Measurements from ENCODE around the gene RPL15. TPM values are rescaled to one million over a fixed set of nuclear protein-coding genes. Genes with fewer than 3 reads are reported as not detected.

Gene RPL15
- 1,000 to 10,000 TPM; 2,108 to 2,164 TPM for total RNA-seq

GRCh38 chr3:23916886-23917678 is at the start of gene RPL15, which contains the start of gene NKIRAS1:
TSS of gene RPL15 (plus strand) at chr3:23917132. CDS start at chr3:23917860, 728 bp downstream.
TSS of gene NKIRAS1 (minus strand) at chr3:23916990. CDS start at chr3:23910904, 6,086 bp downstream.

GRCh38 chr3:23944861-23945662 is 28.1 kb downstream of the RPL15 start, which contains the start of gene NR1D2:
TSS of gene NR1D2 (plus strand) at chr3:23945286. CDS start at chr3:23945579, 293 bp downstream.

Other genes with a start within 250 kb of the RPL15 start
- gene UBE2E1, start 111.2 kb upstream of the RPL15 start, total RNA-seq = 10 to 100 TPM; 65.1 to 69.7 TPM
- gene NKIRAS1, start 142 bp upstream of the RPL15 start, total RNA-seq = 1 to 10 TPM; 2.5 TPM
- gene NR1D2, start 28.2 kb downstream of the RPL15 start, total RNA-seq = 1 to 10 TPM; 7.0 to 7.3 TPM

All from activated naive CD4-positive, alpha-beta T cell treated with anti-CD3 and anti-CD28 coated beads, Interleukin-2, amount 10 ng/mL, durations not matched to agents 5 hours and 36 hours (primary cell).